GM12878 (cell line): ENCODE measurements around the gene EEF1AKMT2. TPM values are rescaled to one million over a fixed set of nuclear protein-coding genes. Genes with fewer than 3 reads are reported as not detected.

ENCODE experiments used
- ELK1 ChIP-seq: IDR thresholded peaks from 2 replicates; pipeline ENCODE4 v1.6.1; 2012; ENCODE audit warnings: low read depth, low read length, improper control_type of control experiment
- KAT2A ChIP-seq: conservative IDR thresholded peaks from 2 replicates; pipeline ENCODE4 v1.6.1; 2011; ENCODE audit warnings: low read depth, low read length; ENCODE audit not compliant: control insufficient read depth
- PBX3 ChIP-seq: IDR thresholded peaks from 2 replicates; pipeline ENCODE4 v1.6.1; 2011; ENCODE audit warnings: mild to moderate bottlenecking, low read depth, low read length, moderate library complexity; ENCODE audit not compliant: insufficient replicate concordance
- polyA plus RNA-seq, 11 experiments: library from polyadenylated mRNA; depleted of rRNA in 4 of 11; unstranded in 6 of 11; stranded (reverse) in 5 of 11; fragments of >200 nt; fragmentation: Nextera tagmentation in 4 of 11; fragmentation: Illumina TruSeq in 1 of 11; extraction: Ambion mirVana in 4 of 11; extraction: Trizol in 1 of 11; gene quantifications; 1 replicate in 1 of 11; 2 replicates in 10 of 11; pipeline versions ENCODE4 v1.2.1 to v1.2.3, GENCODE V29; 2011 to 2016; ENCODE audit warnings: inconsistent platforms in 2 of 11, missing spikeins in 2 of 11, low read depth in 1 of 11
- total RNA-seq, 4 experiments: library from RNA; depleted of rRNA in 3 of 4; stranded (reverse); fragments of >200 nt in 3 of 4; fragmentation: Illumina TruSeq in 1 of 4; extraction: Trizol in 1 of 4; gene quantifications; 2 replicates each; pipeline versions ENCODE4 v1.2.1 to v1.2.3, GENCODE V29; 2013 to 2021
- TF ChIP-seq, protein P1 (sequence below): IDR thresholded peaks from 2 replicates; pipeline ENCODE4 v1.6.1; 2012; ENCODE audit warnings: improper control_type of control experiment, low read depth, low read length; ENCODE audit not compliant: insufficient replicate concordance

The EEF1AKMT2 gene
- total and polyA plus RNA-seq, 10 of the 15 experiments (the other 5 are each of a cell fraction or from before 2014, with no cell fraction given): 9.1 to 29.3 (median 23.6) TPM

GRCh38 chr10:124715439-124715838 lies 76.2 kb downstream of the EEF1AKMT2 start (continued):
- TF ChIP-seq, protein P1, sequence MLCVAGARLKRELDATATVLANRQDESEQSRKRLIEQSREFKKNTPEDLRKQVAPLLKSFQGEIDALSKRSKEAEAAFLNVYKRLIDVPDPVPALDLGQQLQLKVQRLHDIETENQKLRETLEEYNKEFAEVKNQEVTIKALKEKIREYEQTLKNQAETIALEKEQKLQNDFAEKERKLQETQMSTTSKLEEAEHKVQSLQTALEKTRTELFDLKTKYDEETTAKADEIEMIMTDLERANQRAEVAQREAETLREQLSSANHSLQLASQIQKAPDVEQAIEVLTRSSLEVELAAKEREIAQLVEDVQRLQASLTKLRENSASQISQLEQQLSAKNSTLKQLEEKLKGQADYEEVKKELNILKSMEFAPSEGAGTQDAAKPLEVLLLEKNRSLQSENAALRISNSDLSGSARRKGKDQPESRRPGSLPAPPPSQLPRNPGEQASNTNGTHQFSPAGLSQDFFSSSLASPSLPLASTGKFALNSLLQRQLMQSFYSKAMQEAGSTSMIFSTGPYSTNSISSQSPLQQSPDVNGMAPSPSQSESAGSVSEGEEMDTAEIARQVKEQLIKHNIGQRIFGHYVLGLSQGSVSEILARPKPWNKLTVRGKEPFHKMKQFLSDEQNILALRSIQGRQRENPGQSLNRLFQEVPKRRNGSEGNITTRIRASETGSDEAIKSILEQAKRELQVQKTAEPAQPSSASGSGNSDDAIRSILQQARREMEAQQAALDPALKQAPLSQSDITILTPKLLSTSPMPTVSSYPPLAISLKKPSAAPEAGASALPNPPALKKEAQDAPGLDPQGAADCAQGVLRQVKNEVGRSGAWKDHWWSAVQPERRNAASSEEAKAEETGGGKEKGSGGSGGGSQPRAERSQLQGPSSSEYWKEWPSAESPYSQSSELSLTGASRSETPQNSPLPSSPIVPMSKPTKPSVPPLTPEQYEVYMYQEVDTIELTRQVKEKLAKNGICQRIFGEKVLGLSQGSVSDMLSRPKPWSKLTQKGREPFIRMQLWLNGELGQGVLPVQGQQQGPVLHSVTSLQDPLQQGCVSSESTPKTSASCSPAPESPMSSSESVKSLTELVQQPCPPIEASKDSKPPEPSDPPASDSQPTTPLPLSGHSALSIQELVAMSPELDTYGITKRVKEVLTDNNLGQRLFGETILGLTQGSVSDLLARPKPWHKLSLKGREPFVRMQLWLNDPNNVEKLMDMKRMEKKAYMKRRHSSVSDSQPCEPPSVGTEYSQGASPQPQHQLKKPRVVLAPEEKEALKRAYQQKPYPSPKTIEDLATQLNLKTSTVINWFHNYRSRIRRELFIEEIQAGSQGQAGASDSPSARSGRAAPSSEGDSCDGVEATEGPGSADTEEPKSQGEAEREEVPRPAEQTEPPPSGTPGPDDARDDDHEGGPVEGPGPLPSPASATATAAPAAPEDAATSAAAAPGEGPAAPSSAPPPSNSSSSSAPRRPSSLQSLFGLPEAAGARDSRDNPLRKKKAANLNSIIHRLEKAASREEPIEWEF: no peak
- TF ChIP-seq KAT2A (no peak), ELK1 (no peak), PBX3 (no peak)
